Measurements from ENCODE around the gene CA11.
A peak's percentile ranks its signal among the peaks of the same experiment; 100 is the strongest.

CA11 gene

GRCh38 chr19:48618278-48618915 lies 27.6 kb downstream of the CA11 start:
- ATAC-seq = no peak
- no peaks in the 10 kb centered on the region for H3K9me3 Mint-ChIP-seq
- DNase-seq (ENCODE audit: low spot score in 2 of 2) = no peak
- peaks cover 94% of the 10 kb centered on the region for H3K36me3 Mint-ChIP-seq
- peak overlapping the region; percentile 99 for H3K27ac Mint-ChIP-seq
- peaks cover 66% of the 10 kb centered on the region for H3K4me1 Mint-ChIP-seq
- peak overlapping the region; percentile 91 for H3K4me3 Mint-ChIP-seq

DNA sequence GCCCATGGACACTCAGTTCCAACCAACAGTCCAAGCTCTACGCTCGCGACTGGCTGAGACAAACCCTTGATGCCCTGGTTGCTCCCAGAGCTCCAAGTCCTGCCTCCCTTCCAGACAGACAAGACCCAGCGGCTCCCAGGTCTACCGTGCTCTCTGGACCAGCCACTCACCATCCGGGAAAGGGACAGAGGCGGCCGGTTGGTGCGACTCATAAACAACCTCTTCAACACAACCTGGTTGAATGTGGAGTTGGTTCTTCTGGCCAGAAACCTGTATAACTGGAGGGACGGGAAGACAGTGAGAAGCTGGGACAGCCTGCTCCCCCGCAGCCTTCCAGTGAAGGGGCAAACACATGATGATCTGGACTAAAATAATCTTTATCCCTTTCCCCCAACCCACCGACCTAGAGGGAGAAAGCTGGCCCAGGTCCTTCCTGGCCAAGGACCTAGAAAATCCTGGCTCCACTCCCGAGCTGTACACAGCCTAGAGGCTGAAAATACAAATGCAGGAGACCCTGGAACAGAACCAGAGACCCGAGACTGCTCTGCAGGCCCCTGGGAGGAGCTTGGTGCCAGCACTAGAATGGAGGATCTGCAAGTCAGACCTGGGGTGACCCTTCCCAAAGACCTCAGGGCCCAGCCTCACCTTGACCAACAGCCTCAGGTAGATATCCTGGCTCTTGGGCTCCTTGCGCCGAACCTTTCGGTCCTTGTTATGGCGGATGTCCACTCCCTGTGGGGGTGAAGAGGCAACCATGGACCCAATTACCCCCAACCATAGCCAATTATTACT lies 28.6 kb downstream of the CA11 start:
- ATAC-seq = no peak
- Mint-ChIP-seq H3K36me3 (peaks cover 87% of the 10 kb centered on the region), H3K4me3 (peak overlapping the region; percentile 91), H3K4me1 (peaks cover 58% of the 10 kb centered on the region), H3K27ac (peak overlapping the region; percentile 99), H3K9me3 (no peaks in the 10 kb centered on the region)
- no peak for DNase-seq (ENCODE audit: low spot score in 2 of 2)

- Mint-ChIP-seq H3K36me3 (peaks cover 84% of the 10 kb centered on the region), H3K4me3 (peak overlapping the region; percentile 91), H3K4me1 (peaks cover 56% of the 10 kb centered on the region), H3K9me3 (no peaks in the 10 kb centered on the region), H3K27ac (peak overlapping the region; percentile 99)
- no peak for DNase-seq (ENCODE audit: low spot score in 2 of 2)
- no peak for ATAC-seq
These were observed 29.4 kb downstream of the CA11 start for GRCh38 chr19:48616491-48617056.

GRCh38 chr19:48616041-48616436 lies 29.9 kb downstream of the CA11 start:
- Mint-ChIP-seq H3K9me3 (no peaks in the 10 kb centered on the region), H3K36me3 (peaks cover 79% of the 10 kb centered on the region), H3K4me1 (peaks cover 56% of the 10 kb centered on the region), H3K4me3 (peak overlapping the region; percentile 91), H3K27ac (peak overlapping the region; percentile 99)
- ATAC-seq = no peak
- DNase-seq (ENCODE audit: low spot score in 2 of 2) = no peak

- no peak for ATAC-seq
- Mint-ChIP-seq H3K4me3 (peak overlapping the region; percentile 91), H3K9me3 (no peaks in the 10 kb centered on the region), H3K27ac (peak overlapping the region; percentile 99), H3K36me3 (peaks cover 77% of the 10 kb centered on the region), H3K4me1 (peaks cover 56% of the 10 kb centered on the region)
- no peak for DNase-seq (ENCODE audit: low spot score in 2 of 2)
These were observed 30.6 kb downstream of the CA11 start for GRCh38 chr19:48615231-48616040.

GRCh38 chr19:48614436-48615230 lies 31.4 kb downstream of the CA11 start, which contains the start of gene FAM83E:
FAM83E (minus strand) TSS chr19:48615076; CDS start chr19:48613372, 1,704 bp downstream.
- H3K9me3 Mint-ChIP-seq = no peaks in the 10 kb centered on the region
- H3K4me3 Mint-ChIP-seq = peak within 1 kb of the TSS; percentile 91
- H3K27ac Mint-ChIP-seq = peak within 1 kb of the TSS; percentile 99
- H3K4me1 Mint-ChIP-seq = peaks cover 47% of the 10 kb centered on the region
- DNase-seq (ENCODE audit: low spot score in 2 of 2) = no peak
- H3K36me3 Mint-ChIP-seq = peaks cover 69% of the 10 kb centered on the region
- ATAC-seq = no peak

GRCh38 chr19:48613852-48614435 lies 32.0 kb downstream of the CA11 start:
- peaks cover 62% of the 10 kb centered on the region for H3K36me3 Mint-ChIP-seq
- ATAC-seq (peak; percentile 2), DNase-seq (ENCODE audit: low spot score in 2 of 2) (no peak)
- peak overlapping the region; percentile 14 for H3K4me3 Mint-ChIP-seq
- peak overlapping the region; percentile 99 for H3K27ac Mint-ChIP-seq
- no peaks in the 10 kb centered on the region for H3K9me3 Mint-ChIP-seq
- peaks cover 46% of the 10 kb centered on the region for H3K4me1 Mint-ChIP-seq

DNA sequence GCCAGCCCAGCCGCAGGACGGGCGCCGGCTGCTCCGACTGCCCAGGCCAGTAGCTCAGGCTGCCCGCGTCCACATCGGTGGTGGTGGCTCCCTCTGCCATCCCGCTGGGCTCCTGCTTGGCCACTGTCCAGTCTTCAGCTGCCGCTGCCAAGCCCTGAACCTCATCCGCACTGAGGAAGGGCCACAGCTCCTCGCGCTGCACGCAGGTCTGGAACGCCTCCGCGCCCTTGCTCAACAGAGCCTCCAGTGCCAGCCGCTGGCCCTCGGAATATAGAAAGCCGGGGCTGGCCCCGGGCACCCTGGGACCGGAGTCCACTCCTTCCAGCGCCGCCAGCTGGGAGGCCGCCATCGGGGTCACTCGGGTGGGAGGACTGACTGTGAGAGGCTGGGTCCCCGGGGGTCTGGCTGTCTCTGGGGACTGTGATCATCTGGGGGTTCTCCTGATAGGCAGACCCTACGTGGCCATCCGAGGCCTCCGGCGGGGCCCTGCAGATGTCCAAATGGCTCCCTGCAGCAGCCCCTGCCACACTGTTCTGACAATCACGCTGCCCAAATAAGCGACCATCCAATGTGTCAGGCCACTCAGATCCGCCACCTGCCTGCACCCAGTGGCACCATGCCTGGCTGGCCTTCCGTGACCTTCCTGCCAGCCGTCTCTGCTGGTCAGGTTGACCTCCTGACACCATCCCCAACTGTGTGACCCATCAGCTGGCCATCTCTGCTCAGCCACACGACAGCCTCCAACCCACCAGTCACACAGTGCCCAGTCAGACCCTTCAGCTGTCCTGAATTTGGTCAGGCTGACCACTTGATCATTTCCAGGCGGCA lies 32.7 kb downstream of the CA11 start:
- no peak for DNase-seq (ENCODE audit: low spot score in 2 of 2)
- ATAC-seq = peak; percentile 1
- Mint-ChIP-seq H3K36me3 (peaks cover 55% of the 10 kb centered on the region), H3K9me3 (no peaks in the 10 kb centered on the region), H3K4me1 (peaks cover 42% of the 10 kb centered on the region), H3K27ac (peak overlapping the region; percentile 99), H3K4me3 (peak overlapping the region; percentile 14)

- peaks cover 42% of the 10 kb centered on the region for H3K36me3 Mint-ChIP-seq
- H3K27ac Mint-ChIP-seq = peak overlapping the region; percentile 73
- no peak overlapping the region for H3K4me3 Mint-ChIP-seq
- ATAC-seq = no peak
- no peaks in the 10 kb centered on the region for H3K9me3 Mint-ChIP-seq
- H3K4me1 Mint-ChIP-seq = peaks cover 29% of the 10 kb centered on the region
- DNase-seq (ENCODE audit: low spot score in 2 of 2) = no peak
These were observed 34.1 kb downstream of the CA11 start for GRCh38 chr19:48611872-48612271.

- ATAC-seq = no peak
- Mint-ChIP-seq H3K9me3 (no peaks in the 10 kb centered on the region), H3K4me1 (peaks cover 12% of the 10 kb centered on the region), H3K36me3 (peaks cover 19% of the 10 kb centered on the region), H3K4me3 (no peak overlapping the region), H3K27ac (no peak overlapping the region)
- no peak for DNase-seq (ENCODE audit: low spot score in 2 of 2)
These were observed 36.3 kb downstream of the CA11 start for GRCh38 chr19:48609571-48610108.

GRCh38 chr19:48608798-48609263 lies 37.2 kb downstream of the CA11 start:
- Mint-ChIP-seq H3K4me1 (peaks cover 8% of the 10 kb centered on the region), H3K27ac (no peak overlapping the region), H3K4me3 (no peak overlapping the region), H3K36me3 (peaks cover 11% of the 10 kb centered on the region), H3K9me3 (no peaks in the 10 kb centered on the region)
- peak; percentile 80 for ATAC-seq
- DNase-seq (ENCODE audit: low spot score in 2 of 2) = no peak

DNA sequence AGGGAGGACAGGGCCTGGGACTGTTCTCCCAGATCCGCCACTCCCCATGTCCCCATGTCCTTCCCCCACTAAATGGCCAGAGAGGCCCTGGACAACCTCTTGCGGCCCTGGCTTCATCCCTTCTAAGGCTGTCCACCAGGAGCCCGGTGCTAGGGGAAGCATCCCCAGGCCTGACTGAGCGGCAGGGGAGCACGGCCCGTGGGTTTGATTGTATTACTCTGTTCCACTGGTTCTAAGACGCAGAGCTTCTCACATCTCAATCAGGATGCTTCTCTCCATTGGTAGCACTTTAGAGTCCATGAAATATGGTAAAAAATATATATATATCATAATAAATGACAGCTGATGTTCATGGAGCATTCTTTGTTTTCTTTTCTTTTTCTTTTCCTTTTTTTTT lies 38.6 kb downstream of the CA11 start:
- peaks cover 5% of the 10 kb centered on the region for H3K36me3 Mint-ChIP-seq

More for the DNA sequence above, 38.6 kb downstream of the CA11 start:
- H3K27ac Mint-ChIP-seq = no peak overlapping the region
- no peak overlapping the region for H3K4me3 Mint-ChIP-seq
- H3K9me3 Mint-ChIP-seq = no peaks in the 10 kb centered on the region
- H3K4me1 Mint-ChIP-seq = peaks cover 5% of the 10 kb centered on the region
- ATAC-seq = no peak
- DNase-seq (ENCODE audit: low spot score in 2 of 2) = no peak
